Activated T-cell treated with anti-CD3 and anti-CD28 coated beads, Interleukin-2, amount 50 U/mL, for 24 hours (primary cell): Measurements from ENCODE around the gene ARHGAP33.

Experiments
- DNase-seq: peaks from one replicate; pipeline ENCODE4 v3.0.0-alpha.2; 2020
- H3K27ac Mint-ChIP-seq: 2 replicates; pipeline ENCODE4 v1.8.0; 2020; ENCODE audit warnings: mild to moderate bottlenecking, mixed read lengths
- H3K27me3 Mint-ChIP-seq: 2 replicates; pipeline ENCODE4 v1.8.0; 2020; ENCODE audit warnings: mixed read lengths
- H3K36me3 Mint-ChIP-seq: 2 replicates; pipeline ENCODE4 v1.8.0; 2020; ENCODE audit warnings: low read depth, mixed read lengths
- H3K4me1 Mint-ChIP-seq: 2 replicates; pipeline ENCODE4 v1.8.0; 2020; ENCODE audit warnings: low read depth, mixed read lengths
- H3K4me3 Mint-ChIP-seq: 2 replicates; pipeline ENCODE4 v1.8.0; 2020; ENCODE audit warnings: mild to moderate bottlenecking, moderate library complexity, mixed read lengths
- H3K9me3 Mint-ChIP-seq: 2 replicates; pipeline ENCODE4 v1.8.0; 2020; ENCODE audit warnings: mixed read lengths

The ARHGAP33 gene

GRCh38 chr19:35736913-35737886 is 38.2 kb upstream of the ARHGAP33 start:
- Mint-ChIP-seq H3K27ac (peak overlapping the region; percentile 88), H3K4me1 (peaks cover 32% of the 10 kb centered on the region), H3K27me3 (no peaks in the 10 kb centered on the region), H3K36me3 (peaks cover 89% of the 10 kb centered on the region), H3K9me3 (no peaks in the 10 kb centered on the region), H3K4me3 (no peak overlapping the region)
- DNase-seq, result no peak

GRCh38 chr19:35738021-35738886 is 37.1 kb upstream of the ARHGAP33 start:
- Mint-ChIP-seq H3K27ac (peak overlapping the region; percentile 96), H3K4me1 (peaks cover 42% of the 10 kb centered on the region), H3K36me3 (peaks cover 90% of the 10 kb centered on the region), H3K27me3 (no peaks in the 10 kb centered on the region), H3K9me3 (no peaks in the 10 kb centered on the region), H3K4me3 (no peak overlapping the region)
- no peak for DNase-seq

GRCh38 chr19:35738887-35739229 is 36.5 kb upstream of the ARHGAP33 start:
- Mint-ChIP-seq H3K27me3 (no peaks in the 10 kb centered on the region), H3K4me1 (peaks cover 47% of the 10 kb centered on the region), H3K9me3 (no peaks in the 10 kb centered on the region), H3K27ac (peak overlapping the region; percentile 96), H3K4me3 (no peak overlapping the region), H3K36me3 (peaks cover 88% of the 10 kb centered on the region)
- no peak for DNase-seq

- Mint-ChIP-seq H3K4me1 (peaks cover 54% of the 10 kb centered on the region), H3K36me3 (peaks cover 88% of the 10 kb centered on the region), H3K4me3 (peak overlapping the region; percentile 99), H3K9me3 (no peaks in the 10 kb centered on the region), H3K27ac (peak overlapping the region; percentile 96), H3K27me3 (no peaks in the 10 kb centered on the region)
- no peak for DNase-seq
Observed at GRCh38 chr19:35739275-35740107, 35.9 kb upstream of the ARHGAP33 start.

GRCh38 chr19:35740108-35740422 is 35.3 kb upstream of the ARHGAP33 start:
- peaks cover 54% of the 10 kb centered on the region for H3K4me1 Mint-ChIP-seq
- no peaks in the 10 kb centered on the region for H3K27me3 Mint-ChIP-seq
- peak overlapping the region; percentile 96 for H3K27ac Mint-ChIP-seq
- H3K9me3 Mint-ChIP-seq, result no peaks in the 10 kb centered on the region
- no peak for DNase-seq
- H3K36me3 Mint-ChIP-seq, result peaks cover 86% of the 10 kb centered on the region
- H3K4me3 Mint-ChIP-seq, result peak overlapping the region; percentile 99

GRCh38 chr19:35740423-35741202 is 34.8 kb upstream of the ARHGAP33 start:
- Mint-ChIP-seq H3K27me3 (no peaks in the 10 kb centered on the region), H3K4me1 (peaks cover 54% of the 10 kb centered on the region), H3K9me3 (no peaks in the 10 kb centered on the region), H3K4me3 (peak overlapping the region; percentile 99), H3K36me3 (peaks cover 85% of the 10 kb centered on the region), H3K27ac (peak overlapping the region; percentile 96)
- peak; percentile 95 for DNase-seq

GRCh38 chr19:35741203-35741515 is 34.2 kb upstream of the ARHGAP33 start:
- Mint-ChIP-seq H3K4me1 (peaks cover 60% of the 10 kb centered on the region), H3K4me3 (peak overlapping the region; percentile 99), H3K27ac (peak overlapping the region; percentile 98), H3K9me3 (no peaks in the 10 kb centered on the region), H3K27me3 (no peaks in the 10 kb centered on the region), H3K36me3 (peaks cover 84% of the 10 kb centered on the region)
- DNase-seq, result no peak

- Mint-ChIP-seq H3K9me3 (no peaks in the 10 kb centered on the region), H3K27me3 (no peaks in the 10 kb centered on the region), H3K4me1 (peaks cover 61% of the 10 kb centered on the region), H3K4me3 (peak within 1 kb of the TSS; percentile 99), H3K27ac (peak within 1 kb of the TSS; percentile 98), H3K36me3 (peaks cover 77% of the 10 kb centered on the region)
- peak; percentile 82 for DNase-seq
Observed at GRCh38 chr19:35742121-35742724, 33.1 kb upstream of the ARHGAP33 start, which contains the start of gene IGFLR1. TSS of gene IGFLR1 (minus strand) at chr19:35742452. CDS start at chr19:35741180, 1,272 bp downstream.

- Mint-ChIP-seq H3K27ac (peak overlapping the region; percentile 100), H3K4me1 (peaks cover 70% of the 10 kb centered on the region), H3K36me3 (peaks cover 71% of the 10 kb centered on the region), H3K27me3 (no peaks in the 10 kb centered on the region), H3K4me3 (peak overlapping the region; percentile 99), H3K9me3 (no peaks in the 10 kb centered on the region)
- DNase-seq, result no peak
Observed at GRCh38 chr19:35743640-35744429, 31.5 kb upstream of the ARHGAP33 start.

- peaks cover 66% of the 10 kb centered on the region for H3K4me1 Mint-ChIP-seq
- H3K9me3 Mint-ChIP-seq, result no peaks in the 10 kb centered on the region
- peak; percentile 93 for DNase-seq
- peaks cover 62% of the 10 kb centered on the region for H3K36me3 Mint-ChIP-seq
- H3K27ac Mint-ChIP-seq, result peak overlapping the region; percentile 100
- H3K27me3 Mint-ChIP-seq, result no peaks in the 10 kb centered on the region
- peak overlapping the region; percentile 99 for H3K4me3 Mint-ChIP-seq
Observed at GRCh38 chr19:35744430-35745327, 30.7 kb upstream of the ARHGAP33 start.

- H3K4me3 Mint-ChIP-seq, result peak within 1 kb of the TSS; percentile 99
- H3K36me3 Mint-ChIP-seq, result peaks cover 56% of the 10 kb centered on the region
Observed at GRCh38 chr19:35745328-35746086, 29.9 kb upstream of the ARHGAP33 start, which contains the start of the genes PSENEN and U2AF1L4. TSS of gene PSENEN (plus strand) at chr19:35745651. CDS start at chr19:35745931, 280 bp downstream. TSS of gene U2AF1L4 (minus strand) at chr19:35745418. CDS start at chr19:35745391, 27 bp downstream.

More at GRCh38 chr19:35745328-35746086, 29.9 kb upstream of the ARHGAP33 start, which contains the start of the genes PSENEN and U2AF1L4:
- Mint-ChIP-seq H3K4me1 (peaks cover 70% of the 10 kb centered on the region), H3K27ac (peak within 1 kb of the TSS; percentile 100), H3K27me3 (no peaks in the 10 kb centered on the region), H3K9me3 (no peaks in the 10 kb centered on the region)
- DNase-seq, result peak; percentile 93
